ENCODE results near the gene DYSF.

GRCh38 chr2:71417300-71418202 lies 35.8 kb upstream of the DYSF start:
- TF ChIP-seq, protein P1, sequence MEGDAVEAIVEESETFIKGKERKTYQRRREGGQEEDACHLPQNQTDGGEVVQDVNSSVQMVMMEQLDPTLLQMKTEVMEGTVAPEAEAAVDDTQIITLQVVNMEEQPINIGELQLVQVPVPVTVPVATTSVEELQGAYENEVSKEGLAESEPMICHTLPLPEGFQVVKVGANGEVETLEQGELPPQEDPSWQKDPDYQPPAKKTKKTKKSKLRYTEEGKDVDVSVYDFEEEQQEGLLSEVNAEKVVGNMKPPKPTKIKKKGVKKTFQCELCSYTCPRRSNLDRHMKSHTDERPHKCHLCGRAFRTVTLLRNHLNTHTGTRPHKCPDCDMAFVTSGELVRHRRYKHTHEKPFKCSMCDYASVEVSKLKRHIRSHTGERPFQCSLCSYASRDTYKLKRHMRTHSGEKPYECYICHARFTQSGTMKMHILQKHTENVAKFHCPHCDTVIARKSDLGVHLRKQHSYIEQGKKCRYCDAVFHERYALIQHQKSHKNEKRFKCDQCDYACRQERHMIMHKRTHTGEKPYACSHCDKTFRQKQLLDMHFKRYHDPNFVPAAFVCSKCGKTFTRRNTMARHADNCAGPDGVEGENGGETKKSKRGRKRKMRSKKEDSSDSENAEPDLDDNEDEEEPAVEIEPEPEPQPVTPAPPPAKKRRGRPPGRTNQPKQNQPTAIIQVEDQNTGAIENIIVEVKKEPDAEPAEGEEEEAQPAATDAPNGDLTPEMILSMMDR (IDR thresholded peaks at IDR 0.05), result no peak
- TF ChIP-seq ZFX (IDR thresholded peaks at IDR 0.05; ENCODE audit: borderline replicate concordance), result no peak

All from 22Rv1 (cell line).